Dedifferentiated amniotic fluid mesenchymal stem cell (primary cell): ENCODE measurements around the gene ATG14.

Source experiments
- DNase-seq: peaks from one replicate; pipeline ENCODE4 v3.0.0-alpha.2; 2016; ENCODE audit errors: extremely low spot score

The ATG14 gene

GRCh38 chr14:55317542-55318306 lies 93.9 kb downstream of the ATG14 start:
- peak; percentile 9 for DNase-seq

DNA sequence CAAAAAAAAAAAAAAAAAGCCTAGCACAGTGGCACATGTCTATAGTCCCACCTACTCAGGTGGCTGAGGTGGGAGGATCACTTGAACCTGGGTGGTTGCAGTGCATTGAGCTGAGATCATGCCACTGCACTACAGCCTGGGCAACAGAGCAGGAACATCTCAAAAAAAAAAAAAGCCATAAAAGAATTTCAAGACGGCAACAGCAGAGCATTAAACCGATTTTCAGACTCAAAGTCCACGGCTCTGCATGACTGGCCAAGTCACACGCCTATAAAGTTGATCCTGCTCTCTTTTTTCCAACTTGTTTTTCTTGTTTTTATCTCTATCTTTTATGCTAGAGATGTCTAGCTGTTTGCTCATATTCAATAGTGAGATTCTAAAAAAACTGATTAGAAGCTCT lies 95.1 kb downstream of the ATG14 start:
- peak; percentile 3 for DNase-seq
